ENCODE data around the gene MPZL1.
"Not testable (repeated sequence)": the region's sequence is repeated elsewhere in the genome, so short reads cannot be mapped to it uniquely, and the experiment has no call there.

MPZL1 gene

DNA sequence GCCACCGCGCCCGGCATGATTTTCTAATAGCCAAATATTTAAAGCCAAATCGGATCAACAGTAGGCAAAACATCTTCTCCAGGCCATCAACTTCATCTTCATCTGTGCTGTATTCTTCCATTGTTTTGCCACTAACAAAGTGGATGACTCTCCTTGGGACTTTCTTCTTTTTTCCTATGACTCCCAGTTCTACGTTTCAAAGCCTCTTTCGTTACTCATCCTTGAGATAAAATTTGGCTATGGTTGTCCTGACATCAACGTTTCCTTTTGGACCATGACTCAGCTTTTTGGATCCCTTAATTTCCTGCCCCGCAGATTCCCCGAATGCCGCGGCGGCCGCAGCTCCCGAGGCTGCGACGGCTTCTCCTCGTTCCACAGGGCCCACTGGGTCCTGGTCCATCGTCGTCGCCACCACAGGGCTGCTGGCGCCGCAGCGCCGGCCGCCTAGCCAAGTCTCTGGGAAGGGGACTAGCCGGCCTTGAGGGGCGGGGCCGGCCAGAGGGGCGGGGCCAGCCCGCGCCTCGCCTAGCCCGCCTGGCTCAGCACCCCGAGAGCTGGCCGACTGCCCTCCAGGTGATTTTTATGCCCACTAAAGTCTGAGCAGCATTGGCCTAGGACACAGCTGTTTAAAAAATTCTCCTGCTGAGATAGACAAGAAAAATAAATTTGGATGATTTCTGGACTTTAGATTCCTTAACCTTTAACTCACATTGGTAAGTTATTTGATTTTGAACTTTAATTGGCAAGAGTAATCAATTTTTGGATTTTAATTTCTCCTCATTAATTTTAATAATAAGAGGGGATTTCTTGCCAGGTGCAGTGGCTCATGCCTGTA, 98.3 kb downstream of the MPZL1 start:
- peak; percentile 34 to 49 for DNase-seq

DNA sequence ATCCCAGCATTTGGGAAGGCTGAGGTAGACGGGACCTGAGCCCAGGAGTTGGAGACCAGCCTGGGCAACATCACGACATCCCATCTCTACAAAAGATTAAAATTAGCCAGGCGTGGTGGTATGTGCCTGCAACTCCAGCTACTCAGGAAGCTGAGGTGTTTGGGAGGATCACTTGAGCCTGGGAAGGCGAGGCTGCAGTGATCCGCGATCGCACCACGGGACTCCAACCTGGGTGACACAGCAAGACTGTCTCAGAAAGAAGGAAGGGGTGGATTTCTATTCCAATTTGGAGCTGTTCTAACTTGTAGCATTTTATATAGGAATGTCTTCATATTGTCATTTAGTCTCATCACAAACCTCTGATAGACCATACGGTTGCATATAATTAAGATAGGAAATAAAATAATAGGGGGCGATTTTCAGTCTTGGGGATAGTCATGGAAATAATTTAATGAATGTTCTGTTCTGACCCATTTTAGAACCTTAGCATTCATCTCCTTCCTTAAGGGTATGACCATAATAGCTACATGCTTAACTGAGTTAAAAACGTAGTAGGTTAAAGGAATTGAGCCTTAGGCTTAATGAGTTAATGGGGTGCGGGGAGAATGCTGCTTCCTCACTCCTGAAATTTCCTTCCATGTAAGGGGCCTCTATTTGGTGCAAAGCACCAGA, 99.0 kb downstream of the MPZL1 start:
- DNase-seq: no peak

DNA sequence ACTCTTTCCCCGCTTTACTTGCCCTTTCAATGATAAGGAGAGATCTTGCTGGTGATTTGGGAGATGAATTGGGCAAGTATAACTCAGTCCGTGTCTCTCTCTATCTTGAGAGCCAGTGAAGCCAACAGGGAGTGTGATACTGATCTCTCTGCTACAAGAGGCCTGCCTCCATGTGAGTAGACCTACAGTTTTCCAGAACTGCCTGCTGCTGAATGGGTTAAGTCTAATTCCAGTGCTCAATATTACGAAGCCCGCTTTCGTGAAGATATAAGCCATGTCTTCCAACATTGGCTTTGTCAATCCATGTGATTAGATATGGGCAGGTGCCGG, 99.5 kb downstream of the MPZL1 start:
- no peak for DNase-seq

DNA sequence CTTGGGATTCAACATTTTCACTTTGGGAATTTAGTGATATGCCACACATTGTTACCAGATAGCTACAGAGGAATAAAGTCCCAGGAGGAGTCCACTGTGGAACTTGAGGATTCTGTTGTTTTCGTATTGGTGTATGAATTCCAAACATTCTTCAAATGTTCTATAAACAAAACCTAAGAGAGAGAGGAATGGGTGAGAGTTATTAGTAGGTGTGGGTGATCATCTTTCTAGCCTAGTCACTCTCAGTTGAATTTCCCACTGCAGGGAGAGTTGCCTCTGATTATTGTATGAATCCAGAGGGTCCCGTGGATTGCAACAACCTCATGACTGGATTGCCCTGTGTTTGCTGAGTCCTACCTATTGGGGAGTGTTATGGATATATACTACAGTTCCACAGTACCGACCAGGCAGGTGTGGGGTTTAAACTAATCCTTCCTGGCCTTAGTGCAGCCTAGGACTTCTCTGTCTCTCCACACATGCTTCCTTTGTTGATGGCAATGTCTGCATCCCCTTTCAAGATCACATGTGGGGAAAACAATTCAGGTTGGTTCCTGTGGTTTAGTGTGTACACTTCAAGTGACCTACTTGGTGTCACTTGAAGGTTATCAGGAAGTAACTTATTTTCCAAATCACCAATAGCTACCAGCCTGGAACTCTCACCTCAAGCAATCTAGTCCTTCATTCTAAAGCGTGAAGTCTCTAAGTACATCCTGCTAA, 100.3 kb downstream of the MPZL1 start:
- DNase-seq: no peak

DNA sequence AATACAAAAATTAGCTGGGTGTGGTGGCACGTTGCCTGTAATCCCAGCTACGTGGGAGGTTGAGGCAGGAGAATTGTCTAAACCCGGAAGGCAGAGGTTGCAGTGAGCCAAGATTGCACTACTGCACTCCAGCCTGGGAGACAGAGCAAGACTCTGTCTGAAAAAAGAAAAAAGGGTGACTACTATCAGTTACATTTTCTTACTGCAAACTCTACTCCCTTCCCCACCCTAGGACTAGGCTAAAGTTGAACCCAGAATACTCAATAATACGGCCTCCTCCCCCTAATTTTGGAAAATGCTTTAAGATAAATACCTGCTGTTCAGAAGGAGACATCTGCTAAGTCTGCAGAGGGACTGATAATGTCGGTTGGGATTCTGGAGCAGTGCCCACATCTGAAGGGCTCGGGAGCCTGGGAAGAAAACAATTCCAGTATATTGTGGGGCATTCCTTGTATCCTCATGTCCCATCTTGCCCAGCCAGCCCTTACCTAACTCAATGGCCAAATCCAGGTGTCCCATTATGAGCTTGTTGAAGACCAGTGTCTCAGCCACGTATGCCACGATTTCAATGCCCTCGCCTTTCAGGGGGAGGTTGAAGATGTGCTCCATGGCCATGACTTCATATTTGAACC, 102.5 kb downstream of the MPZL1 start:
- DNase-seq: no peak

DNA sequence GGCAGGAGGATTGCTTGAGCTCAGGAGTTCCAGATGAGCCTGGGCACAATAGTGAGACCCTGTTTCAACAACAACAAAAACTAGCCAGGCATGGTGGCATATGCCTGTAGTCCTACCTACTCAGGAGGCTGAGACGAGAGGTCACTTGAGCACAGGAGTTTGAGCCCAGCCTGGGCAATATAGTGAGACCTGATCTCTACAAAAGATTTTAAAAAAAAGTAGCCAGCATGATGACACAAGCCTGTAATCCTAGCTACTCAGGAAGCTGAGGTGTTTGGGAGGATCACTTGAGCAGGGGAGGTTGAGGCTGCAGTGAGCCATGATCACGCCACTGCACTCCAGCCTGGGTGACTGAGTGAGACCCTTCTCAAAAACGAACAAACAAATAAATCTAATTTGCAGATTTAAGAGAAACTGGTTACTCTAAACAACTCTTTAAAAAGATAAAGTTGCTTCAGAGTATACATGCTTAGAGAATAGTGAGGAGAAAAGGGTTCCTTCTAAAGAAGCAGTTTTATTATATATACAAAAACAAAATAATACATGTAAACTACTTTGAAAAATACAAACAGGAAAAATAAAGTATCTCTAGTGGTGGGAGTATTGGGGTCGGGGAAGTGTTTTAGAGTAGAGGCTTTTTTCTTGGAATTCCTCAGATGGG, 103.8 kb downstream of the MPZL1 start:
- no peak for DNase-seq

DNA sequence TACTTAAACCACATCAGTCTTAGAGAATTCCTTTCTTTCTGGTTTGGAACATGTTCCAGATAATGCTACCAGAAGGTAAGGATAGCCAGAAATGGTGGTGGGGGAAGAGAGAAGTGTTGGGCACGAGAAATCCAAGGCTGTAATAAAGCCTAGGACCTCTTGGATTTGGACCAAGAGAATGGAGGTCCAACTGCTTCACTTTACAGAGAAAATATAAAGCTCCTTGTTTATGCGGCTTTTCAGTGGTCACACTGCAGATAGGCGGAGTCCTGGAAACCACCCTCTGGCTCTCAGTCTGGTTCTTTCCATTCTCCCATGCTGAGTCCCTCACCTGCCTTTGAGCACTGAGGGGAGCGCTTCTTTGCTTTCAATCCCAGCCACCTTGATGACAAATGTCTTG, 104.3 kb downstream of the MPZL1 start:
- no peak for DNase-seq

DNA sequence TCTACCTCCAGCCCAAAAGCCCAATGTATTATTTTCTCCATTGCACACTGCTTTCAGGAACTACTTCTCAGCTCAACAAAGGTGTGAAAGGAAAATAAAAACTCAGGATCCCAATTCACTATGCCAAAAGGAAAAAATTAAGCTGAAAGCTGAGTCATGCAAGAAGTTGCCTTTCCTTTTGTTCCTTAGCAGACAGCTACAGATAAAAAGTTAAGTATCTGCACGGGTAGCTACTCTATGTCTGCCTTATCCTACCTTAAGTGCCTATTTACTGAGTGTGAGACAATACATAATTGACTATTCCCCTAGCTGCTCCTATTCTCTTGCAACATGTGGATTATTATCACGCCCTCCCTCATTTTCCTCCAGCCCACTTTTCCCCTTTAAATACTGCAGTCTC, 108.1 kb downstream of the MPZL1 start:
- no peak for DNase-seq

DNA sequence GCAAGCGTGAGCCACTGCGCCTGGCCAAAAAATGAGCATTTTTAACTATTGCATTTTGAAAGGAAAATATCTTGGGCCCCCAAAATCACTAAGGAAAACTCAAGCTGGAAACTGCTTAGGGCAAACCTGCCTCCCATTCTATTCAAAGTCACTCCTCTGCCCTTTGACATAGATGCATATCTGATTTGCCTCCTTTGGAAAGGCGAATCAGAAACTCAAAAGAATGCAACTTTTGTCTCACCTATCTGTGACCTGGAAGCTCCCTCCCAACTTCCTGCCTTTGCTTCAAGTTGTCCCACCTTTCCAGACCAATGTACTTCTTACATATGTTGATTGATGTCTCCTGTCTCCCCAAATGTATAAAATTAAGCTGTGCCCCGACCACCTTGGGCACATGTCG, 108.9 kb downstream of the MPZL1 start:
- DNase-seq: not testable (repeated sequence)

DNA sequence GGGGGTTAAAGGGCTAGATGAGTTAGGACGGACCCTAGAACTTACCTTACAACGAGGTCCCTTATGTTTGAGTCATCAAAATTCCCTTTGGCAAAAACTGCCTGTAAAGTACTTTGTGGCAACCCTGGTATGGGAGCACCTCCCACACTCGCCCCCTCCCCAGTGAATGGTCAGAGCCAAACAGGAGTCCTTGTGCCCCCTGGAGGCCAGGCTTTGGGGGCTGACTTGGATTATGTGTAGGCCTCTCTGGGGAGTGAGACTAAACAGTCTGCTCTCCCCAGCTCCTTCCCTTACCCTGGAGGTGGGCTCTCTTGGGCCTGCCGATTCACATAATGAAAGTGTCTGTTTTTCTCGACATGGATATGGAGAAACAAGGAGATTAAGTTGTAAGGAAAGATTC, 110.9 kb downstream of the MPZL1 start:
- DNase-seq: no peak

DNA sequence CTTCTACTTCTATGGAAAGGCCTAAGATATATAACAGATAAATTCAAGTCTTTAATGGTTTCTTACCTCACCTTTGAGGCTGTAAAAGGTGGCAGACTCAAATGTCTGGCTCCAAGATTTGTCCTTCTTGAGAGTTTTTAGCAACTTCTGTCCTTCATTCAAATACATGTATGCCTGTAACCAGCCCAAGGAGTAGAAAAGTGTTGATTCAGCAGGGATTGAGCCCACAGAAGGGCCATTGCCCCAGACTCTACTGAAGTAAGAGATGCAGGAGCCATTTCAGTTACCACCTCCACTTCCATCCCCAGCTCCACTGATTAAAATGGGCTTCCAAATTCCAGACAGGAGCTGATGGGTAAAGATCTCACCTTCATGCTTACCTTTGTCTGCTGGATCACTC, 112.1 kb downstream of the MPZL1 start:
- no peak for DNase-seq

DNA sequence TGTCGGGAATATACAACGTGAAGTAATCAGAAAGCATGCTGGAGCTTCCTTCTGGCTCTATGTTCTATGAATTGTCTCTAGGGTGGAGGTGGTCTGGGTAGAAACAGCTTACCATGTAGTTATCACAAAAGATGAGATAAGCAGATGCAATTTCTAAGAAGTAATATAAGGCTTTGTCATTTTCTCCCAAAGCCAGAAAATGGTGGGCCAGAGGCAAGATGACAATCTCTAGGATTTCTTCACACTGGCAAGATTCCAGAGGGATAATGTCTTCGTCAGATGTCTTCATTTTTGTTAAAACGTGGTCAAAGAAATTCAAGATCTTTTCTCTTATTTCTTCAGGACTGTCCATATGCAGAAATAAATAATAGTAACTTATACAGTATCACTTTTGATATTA, 114.4 kb downstream of the MPZL1 start:
- DNase-seq: no peak

DNA sequence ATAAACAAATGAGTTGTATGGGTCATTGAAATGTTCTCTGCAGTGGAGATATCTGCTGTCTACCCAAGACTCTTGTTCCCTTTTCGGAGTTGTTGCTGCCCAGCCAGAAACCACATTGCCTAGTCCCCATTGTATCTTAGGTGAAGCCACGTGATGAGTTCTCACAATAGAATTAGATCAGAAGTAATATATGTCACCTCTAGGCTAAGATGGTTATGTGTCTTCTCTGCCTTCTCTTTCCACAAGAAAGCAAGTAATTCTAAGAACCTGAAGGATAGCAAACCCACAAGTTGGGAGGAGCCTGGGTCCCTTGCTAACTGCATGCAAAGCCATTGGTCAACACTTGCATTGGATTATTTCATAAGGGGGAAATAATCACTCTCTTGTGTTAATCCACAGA, 115.5 kb downstream of the MPZL1 start:
- no peak for DNase-seq

DNA sequence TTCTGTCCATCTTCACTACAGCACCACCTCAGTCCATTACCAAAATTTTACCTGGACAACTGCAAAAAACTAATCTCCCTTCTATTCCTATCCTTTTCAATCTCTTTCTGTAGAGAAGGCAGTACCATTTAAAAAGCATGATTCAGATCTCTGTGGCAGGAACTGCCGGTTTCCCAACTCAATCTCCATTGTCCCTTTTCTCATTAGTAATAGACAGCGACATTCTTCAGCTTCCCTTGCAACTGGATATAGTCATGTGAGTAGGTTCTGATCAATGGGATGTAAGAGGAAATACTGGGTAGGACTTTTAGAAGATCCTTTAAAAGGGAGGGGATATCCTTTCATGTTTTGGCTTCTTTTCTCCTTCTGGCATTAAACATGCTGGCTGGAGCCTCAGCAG, 117.2 kb downstream of the MPZL1 start:
- no peak for DNase-seq
